HCT116 (cell line): ENCODE data around the gene PLSCR4.

Experiments
- ATF3 ChIP-seq: IDR thresholded peaks from 2 replicates; pipeline ENCODE4 v1.6.1; 2012
- ELF1 ChIP-seq: IDR thresholded peaks from 2 replicates; pipeline ENCODE4 v1.6.1; 2012; ENCODE audit warnings: low read depth, borderline replicate concordance
- MAX ChIP-seq: IDR thresholded peaks from 2 replicates; pipeline ENCODE4 v1.6.1; 2012
- POLR2A ChIP-seq: IDR thresholded peaks from 2 replicates; pipeline ENCODE4 v1.7.0; 2011; ENCODE audit warnings: borderline replicate concordance; ENCODE audit not compliant: insufficient read depth, insufficient read length; ENCODE audit errors: extremely low read depth
- REST ChIP-seq: IDR thresholded peaks from 2 replicates; pipeline ENCODE4 v1.6.1; 2012; ENCODE audit warnings: low read depth
- YY1 ChIP-seq: IDR thresholded peaks from 2 replicates; pipeline ENCODE4 v1.6.1; 2011; ENCODE audit warnings: low read length, low read depth, moderate library complexity, mild to moderate bottlenecking; ENCODE audit not compliant: insufficient replicate concordance; ENCODE audit errors: extremely low read depth
- TF ChIP-seq, protein P1 (sequence below), 3 experiments: fragments of 200-600 bp in 1 of 3; sonication (generic) in 1 of 3; IDR thresholded peaks in 2 of 3; conservative IDR thresholded peaks in 1 of 3; 2 replicates each; pipeline ENCODE4 v1.5.1; 2012 to 2017; ENCODE audit warnings: low read depth in 2 of 3, low read length in 2 of 3, antibody characterized with exemption in 1 of 3, borderline replicate concordance in 1 of 3, control low read depth in 1 of 3, mild to moderate bottlenecking in 1 of 3, mixed read lengths in 1 of 3, mixed run types in 1 of 3, moderate library complexity in 1 of 3; ENCODE audit not compliant: insufficient read depth in 1 of 3

- TF ChIP-seq YY1: no peak
- TF ChIP-seq POLR2A: no peak
- TF ChIP-seq, protein P1, sequence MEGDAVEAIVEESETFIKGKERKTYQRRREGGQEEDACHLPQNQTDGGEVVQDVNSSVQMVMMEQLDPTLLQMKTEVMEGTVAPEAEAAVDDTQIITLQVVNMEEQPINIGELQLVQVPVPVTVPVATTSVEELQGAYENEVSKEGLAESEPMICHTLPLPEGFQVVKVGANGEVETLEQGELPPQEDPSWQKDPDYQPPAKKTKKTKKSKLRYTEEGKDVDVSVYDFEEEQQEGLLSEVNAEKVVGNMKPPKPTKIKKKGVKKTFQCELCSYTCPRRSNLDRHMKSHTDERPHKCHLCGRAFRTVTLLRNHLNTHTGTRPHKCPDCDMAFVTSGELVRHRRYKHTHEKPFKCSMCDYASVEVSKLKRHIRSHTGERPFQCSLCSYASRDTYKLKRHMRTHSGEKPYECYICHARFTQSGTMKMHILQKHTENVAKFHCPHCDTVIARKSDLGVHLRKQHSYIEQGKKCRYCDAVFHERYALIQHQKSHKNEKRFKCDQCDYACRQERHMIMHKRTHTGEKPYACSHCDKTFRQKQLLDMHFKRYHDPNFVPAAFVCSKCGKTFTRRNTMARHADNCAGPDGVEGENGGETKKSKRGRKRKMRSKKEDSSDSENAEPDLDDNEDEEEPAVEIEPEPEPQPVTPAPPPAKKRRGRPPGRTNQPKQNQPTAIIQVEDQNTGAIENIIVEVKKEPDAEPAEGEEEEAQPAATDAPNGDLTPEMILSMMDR (IDR thresholded peaks at IDR 0.05 in 2 of 3, conservative IDR thresholded peaks at IDR 0.05 in 1 of 3; ENCODE audit: borderline replicate concordance in 1 of 3, insufficient read depth in 1 of 3, low read depth in 2 of 3, low read length in 2 of 3): no peak
- no peak for TF ChIP-seq REST
- TF ChIP-seq MAX: no peak
- TF ChIP-seq ELF1: no peak
- no peak for TF ChIP-seq ATF3
Measured at GRCh38 chr3:146165877-146166276, 85.0 kb downstream of the PLSCR4 start.
